RKO (cell line): ENCODE results near the gene ARHGAP32.
"Not testable (repeated sequence)": the region's sequence is repeated elsewhere in the genome, so short reads cannot be mapped to it uniquely, and the experiment has no call there.

Experiments
- DNase-seq: peaks from one replicate; pipeline ENCODE4 v3.0.0-alpha.2; 2016; ENCODE audit warnings: low spot score

ARHGAP32 gene

DNA sequence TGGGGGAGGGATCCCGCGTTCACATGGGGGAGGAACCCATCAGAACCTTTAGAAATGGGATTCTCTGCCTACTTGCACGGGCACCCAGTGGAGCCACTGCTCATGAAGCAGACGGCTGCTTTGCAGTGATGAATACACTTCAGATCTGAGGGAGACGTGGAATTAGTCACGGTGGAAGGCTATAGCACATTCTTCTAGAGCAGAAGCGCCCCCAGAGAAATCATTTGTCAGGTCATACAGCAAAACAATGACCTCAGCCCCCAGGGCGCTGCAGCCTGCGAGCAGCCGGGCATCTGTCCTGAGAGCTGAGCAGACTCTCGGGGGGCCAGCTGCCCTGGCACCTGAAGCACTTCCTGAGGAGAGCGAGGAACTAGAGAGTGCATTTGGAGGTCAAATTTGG lies 262.1 kb downstream of the ARHGAP32 start:
- no peak for DNase-seq

GRCh38 chr11:128929468-128929867 lies 262.7 kb downstream of the ARHGAP32 start:
- DNase-seq: no peak

DNA sequence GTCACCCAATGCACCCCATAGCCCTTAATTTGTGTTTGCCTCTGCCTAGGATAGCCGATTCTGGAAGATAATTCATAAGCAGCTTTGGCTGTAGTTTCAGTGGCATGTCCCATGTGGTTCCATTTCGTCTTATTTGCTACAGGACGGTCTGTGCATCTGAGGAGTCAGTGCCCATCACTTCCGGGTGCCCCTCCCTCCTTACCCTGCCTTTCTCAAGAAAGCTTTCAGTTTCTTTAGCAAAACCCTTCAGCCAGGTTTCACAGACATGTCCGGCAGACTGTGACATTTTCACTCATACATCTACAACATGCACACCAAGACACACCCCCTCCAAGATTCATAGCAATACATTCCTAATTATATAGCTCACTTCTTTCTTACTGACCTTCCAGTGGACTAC lies 263.7 kb downstream of the ARHGAP32 start:
- DNase-seq: no peak

- no peak for DNase-seq
Observed at GRCh38 chr11:128927683-128928336, 264.3 kb downstream of the ARHGAP32 start.

DNA sequence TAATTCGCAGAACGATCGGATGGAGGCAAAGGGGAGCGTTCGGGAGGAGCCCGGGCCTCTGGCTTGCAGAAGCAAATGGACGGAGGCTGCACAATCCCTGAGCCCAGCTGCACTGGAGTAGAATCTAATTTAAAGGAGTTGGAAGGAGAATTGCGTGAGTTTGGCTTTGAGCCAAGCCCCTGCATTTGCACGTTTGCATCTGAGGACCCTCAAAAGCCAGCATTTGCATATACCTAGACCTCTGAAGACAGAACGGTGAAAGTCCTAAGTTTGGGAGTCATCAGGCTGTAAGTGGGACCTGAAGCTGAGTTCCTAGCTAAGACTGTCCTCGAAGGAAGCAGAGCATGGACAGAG lies 265.0 kb downstream of the ARHGAP32 start:
- DNase-seq: no peak

DNA sequence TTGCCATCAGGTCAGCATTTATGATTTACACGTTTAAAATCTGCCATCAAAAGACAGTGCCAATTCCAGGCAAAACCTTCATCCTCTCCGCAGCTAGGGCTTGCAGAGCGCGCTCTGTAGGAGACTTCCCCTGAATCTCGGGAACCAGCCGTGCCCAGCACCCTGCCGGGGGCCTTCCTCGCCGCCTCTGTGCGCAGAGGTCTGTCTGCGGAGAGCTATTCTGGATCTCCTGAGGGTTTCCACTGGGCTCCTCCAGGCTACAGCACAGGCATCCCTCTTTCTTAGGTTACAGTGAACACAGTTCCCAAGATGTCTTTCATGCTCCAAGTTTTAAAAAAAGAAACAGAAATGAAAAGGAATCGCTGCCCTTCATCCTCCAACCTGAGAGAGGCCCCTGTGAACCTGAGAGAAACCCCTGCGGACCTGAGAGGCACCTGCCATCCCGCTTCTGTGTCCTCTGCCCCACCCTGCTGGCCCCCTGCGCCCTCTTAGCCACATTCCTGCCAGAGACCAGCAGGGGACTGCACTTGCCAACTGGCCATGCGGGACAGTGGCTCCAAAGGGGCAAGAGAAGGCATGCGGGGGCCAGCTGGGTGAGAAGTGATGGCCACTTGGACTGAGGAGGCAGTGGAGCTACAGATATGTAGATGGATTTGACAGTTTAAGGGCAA lies 265.6 kb downstream of the ARHGAP32 start:
- no peak for DNase-seq

- no peak for DNase-seq
Observed at GRCh38 chr11:128926000-128926399, 266.1 kb downstream of the ARHGAP32 start.

DNA sequence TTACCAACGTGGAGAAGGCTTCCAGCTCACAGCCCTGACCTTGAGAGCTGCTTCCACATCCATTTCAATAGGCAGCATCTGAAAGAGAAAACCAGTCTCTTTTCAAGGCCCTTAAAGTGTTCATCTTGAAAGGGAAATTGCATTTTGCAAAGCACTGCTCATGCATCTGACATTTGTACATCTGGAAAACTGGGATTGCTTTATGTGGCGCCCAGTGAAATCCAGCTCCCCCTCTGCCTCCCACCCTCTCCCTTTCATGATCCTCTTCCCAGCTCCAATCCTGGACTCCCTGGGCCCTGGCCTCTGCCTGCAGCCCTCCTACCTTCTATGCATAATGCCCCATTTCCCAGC lies 266.9 kb downstream of the ARHGAP32 start:
- no peak for DNase-seq

GRCh38 chr11:128924510-128925249 lies 267.4 kb downstream of the ARHGAP32 start:
- DNase-seq: no peak

DNA sequence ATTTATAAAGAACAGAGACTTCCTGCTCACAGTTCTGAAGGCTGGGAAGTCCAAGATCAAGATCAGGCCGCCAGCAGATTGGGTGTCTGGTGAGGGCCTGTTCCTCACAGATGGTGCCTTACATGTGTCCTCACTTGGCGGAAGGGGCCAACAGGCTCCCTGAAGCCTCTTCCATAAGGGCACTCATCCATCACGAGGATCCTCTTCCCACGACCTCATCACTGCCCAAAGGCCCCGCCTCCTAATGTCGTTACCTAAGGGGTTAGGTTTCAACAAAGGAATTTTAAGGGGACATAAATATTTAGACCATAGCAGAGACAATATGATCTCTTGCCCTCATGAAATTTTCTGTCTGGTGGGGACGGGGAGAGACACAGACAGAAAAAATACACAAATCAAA lies 268.0 kb downstream of the ARHGAP32 start:
- no peak for DNase-seq

DNA sequence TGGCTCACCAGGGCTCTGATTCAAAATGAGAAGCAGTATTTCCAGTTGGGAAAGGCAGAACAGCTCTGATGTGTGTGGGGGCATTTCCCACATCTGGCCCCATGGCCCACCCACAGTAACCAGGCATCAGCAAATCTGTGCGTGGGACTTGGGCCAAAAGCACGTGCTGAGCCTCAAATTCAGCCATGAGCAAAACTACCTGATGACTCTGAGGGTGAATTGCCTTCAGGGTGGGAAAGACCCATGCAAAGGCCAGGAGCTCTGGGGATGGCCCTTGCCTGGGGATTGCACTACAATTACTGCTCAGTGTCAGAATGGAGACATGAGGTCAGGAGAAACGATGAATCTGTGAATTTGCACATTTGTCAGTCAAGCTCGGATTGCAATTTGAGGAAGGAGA lies 270.3 kb downstream of the ARHGAP32 start:
- DNase-seq: no peak

GRCh38 chr11:128920666-128921065 lies 271.5 kb downstream of the ARHGAP32 start:
- no peak for DNase-seq

GRCh38 chr11:128919635-128920034 lies 272.5 kb downstream of the ARHGAP32 start:
- not testable (repeated sequence) for DNase-seq

- DNase-seq: no peak
Observed at GRCh38 chr11:128919216-128919615, 272.9 kb downstream of the ARHGAP32 start.

DNA sequence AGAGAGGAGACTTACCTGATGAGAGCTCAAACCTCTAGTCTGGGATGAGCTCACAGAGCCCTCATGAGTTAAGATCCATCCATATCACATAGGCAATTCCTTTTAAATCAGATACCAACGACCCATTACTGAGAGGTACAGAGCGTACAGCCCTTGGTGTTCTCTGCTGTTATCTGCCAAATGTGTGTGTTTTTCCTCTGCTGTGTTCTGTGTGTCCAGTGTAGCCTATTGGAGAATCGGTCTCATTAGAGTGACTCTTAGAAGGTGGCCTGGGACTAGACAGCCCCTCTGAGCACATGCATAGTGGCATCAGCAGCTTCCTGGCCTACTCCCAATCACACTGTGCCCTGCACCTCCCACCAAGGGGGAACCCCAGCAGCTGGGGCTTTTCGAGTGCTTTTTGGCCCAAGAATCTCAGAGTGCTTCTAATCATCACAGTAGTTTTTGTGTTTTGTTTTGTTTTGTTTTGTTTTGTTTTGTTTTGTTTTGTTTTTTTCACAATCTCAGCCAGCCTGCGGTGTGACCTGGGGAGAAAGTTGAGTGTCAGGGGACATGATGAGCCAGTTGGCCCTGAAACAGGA lies 274.9 kb downstream of the ARHGAP32 start:
- no peak for DNase-seq

DNA sequence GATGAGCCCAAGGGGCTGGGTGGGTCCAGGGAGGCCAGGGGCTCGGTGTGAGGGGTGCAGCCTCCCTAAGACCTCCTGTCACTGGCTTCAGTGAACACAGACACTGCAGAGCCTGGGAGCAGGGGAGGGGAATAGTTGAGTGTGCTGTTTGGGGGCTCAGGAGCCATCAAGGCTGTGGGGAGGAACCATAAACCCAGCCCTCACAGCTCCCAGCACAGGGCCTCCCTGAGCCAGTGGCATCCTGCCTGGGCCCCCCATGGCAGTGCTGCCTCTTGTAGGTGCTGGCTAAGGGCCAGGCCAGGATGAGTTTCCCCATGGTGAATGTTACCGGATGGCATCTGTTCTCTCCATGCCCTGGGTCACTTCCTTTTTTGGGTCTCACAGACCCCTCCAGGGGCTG lies 275.4 kb downstream of the ARHGAP32 start:
- no peak for DNase-seq

DNA sequence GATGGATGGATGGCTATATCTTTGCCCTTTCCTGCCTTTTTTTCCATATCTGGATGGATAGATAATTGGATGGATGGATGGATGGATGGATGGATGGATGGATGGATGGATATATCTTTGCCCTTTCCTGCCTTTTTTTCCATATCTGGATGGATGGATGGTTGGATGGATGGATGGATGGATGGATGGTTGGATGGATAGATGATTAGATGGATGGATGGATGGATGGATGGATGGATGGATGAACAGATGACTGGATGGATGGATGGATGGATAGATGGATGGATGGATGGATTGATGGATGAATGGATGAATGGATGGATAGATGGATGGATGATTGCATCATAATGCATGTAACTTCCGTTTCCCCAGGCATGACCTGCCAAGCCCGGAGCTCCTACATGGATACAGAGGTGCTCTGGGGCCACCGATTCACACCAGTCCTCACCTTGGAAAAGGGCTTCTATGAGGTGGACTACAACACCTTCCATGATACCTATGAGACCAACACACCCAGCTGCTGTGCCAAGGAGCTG lies 276.0 kb downstream of the ARHGAP32 start:
- no peak for DNase-seq

DNA sequence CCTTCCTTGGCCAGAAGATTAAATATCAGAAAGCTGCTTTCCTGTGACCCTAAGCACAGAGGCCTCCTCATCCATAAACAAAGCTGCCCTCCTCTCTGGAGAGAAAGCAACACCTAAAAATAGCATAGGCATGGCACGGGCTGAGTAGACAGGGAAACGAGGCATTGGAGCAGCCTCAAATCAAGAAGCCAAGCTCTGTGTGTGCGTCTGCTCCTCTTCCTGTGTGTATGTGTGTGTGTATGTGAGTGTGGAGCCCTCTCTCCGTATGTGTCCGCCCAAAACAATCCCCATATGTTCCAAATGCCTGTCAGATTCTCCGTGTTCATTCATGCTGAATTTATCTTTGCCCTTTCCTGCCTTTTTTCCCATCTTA lies 277.0 kb downstream of the ARHGAP32 start:
- DNase-seq: no peak
